ENCODE measurements around the gene BRD4.

BRD4 gene

DNA sequence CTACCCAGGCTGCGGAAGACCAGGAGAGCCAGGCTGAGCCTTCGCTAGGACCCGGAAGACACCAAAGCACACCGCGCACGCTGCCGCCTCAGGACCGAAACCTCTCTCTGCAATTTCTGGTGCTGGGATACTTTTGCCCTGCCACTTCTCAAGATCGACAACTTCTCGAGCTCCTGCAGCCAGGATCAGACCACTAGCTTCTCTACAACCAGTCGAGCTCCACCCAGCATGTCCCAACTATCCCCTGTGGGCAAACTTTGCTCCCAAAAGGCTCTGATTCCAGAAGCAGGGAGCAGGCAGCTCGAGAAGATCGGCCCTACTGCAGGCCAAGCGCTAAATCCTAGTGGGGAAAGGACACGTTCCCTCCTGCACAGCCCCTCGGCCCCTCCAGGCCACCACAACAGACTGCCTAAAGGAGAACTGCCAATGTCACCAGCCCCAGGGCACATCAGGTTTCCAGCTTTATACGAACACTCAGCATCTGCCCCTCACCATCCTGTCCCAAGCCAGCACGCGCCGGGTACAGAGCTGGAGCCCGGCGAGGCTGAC lies 46.3 kb upstream of the BRD4 start:
- Histone ChIP-seq H2BK120ac (ENCODE audit: low read depth, low read length) (no peak overlapping the region), H3K4me2 (ENCODE audit: low read length) (peak overlapping the region; percentile 98), H3K27me3 (ENCODE audit: insufficient read depth, low read length, poor library complexity) (no peaks in the 10 kb centered on the region), H3K79me1 (ENCODE audit: low read length) (peaks cover 7% of the 10 kb centered on the region), H3K4ac (ENCODE audit: low read depth, low read length) (peak overlapping the region; percentile 64), H3K18ac (ENCODE audit: low read length) (peak overlapping the region; percentile 82), H4K8ac (ENCODE audit: low read depth, low read length) (no peak overlapping the region), H3K9ac (ENCODE audit: low read length) (peak overlapping the region; percentile 90), H3K23ac (ENCODE audit: low read length) (no peak overlapping the region), H4K5ac (ENCODE audit: low read length) (no peak overlapping the region), H3K36me3 (ENCODE audit: control insufficient read depth, insufficient read depth, low read length) (no peaks in the 10 kb centered on the region), H3K4me1 (ENCODE audit: control insufficient read depth, low read depth, low read length) (peaks cover 3% of the 10 kb centered on the region), H2BK5ac (ENCODE audit: low read length) (no peak overlapping the region), H3K79me2 (ENCODE audit: control insufficient read depth, insufficient read depth, low read length) (peaks cover 50% of the 10 kb centered on the region), H3K4me3 (ENCODE audit: low read length) (peak overlapping the region; percentile 94), H2AK5ac (ENCODE audit: low read length) (peak overlapping the region; percentile 64), H3K56ac (ENCODE audit: low read length) (peak overlapping the region; percentile 100), H2BK15ac (replicated peaks; ENCODE audit: low read depth) (no peak overlapping the region), H3K27ac (ENCODE audit: low read depth, low read length) (peak overlapping the region; percentile 89)
- DNase-seq = peak; percentile 69
- no CpG with 5 or more reads among the region's 22 CpGs for WGBS (ENCODE audit: extremely low coverage, insufficient coverage, low lambda C conversion rate)

DNA sequence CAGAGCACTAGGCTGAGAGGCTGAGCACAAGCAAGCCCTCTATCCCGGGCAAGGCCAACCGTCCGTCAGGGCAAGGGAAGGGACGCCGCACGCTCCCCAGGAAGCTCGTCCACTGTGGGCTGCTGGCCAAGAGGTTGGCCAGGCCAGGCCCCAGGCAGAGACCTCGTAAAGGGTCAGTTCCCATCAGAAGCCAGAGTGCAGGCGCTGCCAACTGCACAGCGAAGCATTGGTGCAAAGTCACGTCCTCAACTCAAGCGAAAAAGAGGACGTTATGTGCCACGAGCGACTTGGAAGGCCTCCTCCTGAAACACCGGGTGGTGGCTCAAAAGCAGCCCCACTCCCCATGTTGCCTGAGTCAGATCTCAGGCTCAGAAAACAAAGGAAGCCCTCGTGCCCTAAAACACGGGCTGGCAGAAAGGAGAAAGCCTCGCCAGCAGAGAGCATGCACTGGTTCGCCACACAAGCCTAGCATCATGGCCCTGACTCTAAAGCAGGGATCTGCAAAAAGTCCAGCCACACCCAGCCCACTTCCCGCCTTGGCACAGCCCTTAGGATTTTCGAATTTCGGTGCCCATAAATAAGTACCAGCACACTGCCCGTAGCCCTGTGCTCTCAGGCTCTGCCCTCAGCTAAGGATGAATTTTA lies 42.6 kb upstream of the BRD4 start:
- Histone ChIP-seq H3K4me2 (ENCODE audit: low read length) (no peak overlapping the region), H4K5ac (ENCODE audit: low read length) (no peak overlapping the region), H3K23ac (ENCODE audit: low read length) (no peak overlapping the region), H2BK5ac (ENCODE audit: low read length) (no peak overlapping the region), H3K18ac (ENCODE audit: low read length) (no peak overlapping the region), H3K4ac (ENCODE audit: low read depth, low read length) (no peak overlapping the region), H2AK5ac (ENCODE audit: low read length) (no peak overlapping the region), H3K36me3 (ENCODE audit: control insufficient read depth, insufficient read depth, low read length) (peaks cover 12% of the 10 kb centered on the region), H2BK15ac (replicated peaks; ENCODE audit: low read depth) (no peak overlapping the region), H3K27ac (ENCODE audit: low read depth, low read length) (no peak overlapping the region), H3K79me1 (ENCODE audit: low read length) (peaks cover 15% of the 10 kb centered on the region), H3K56ac (ENCODE audit: low read length) (no peak overlapping the region), H3K4me1 (ENCODE audit: control insufficient read depth, low read depth, low read length) (peaks cover 3% of the 10 kb centered on the region), H3K9ac (ENCODE audit: low read length) (no peak overlapping the region), H4K8ac (ENCODE audit: low read depth, low read length) (no peak overlapping the region), H3K4me3 (ENCODE audit: low read length) (no peak overlapping the region), H3K27me3 (ENCODE audit: insufficient read depth, low read length, poor library complexity) (no peaks in the 10 kb centered on the region), H3K79me2 (ENCODE audit: control insufficient read depth, insufficient read depth, low read length) (peaks cover 59% of the 10 kb centered on the region), H2BK120ac (ENCODE audit: low read depth, low read length) (no peak overlapping the region)
- DNase-seq = no peak
- WGBS (ENCODE audit: extremely low coverage, insufficient coverage, low lambda C conversion rate) = no CpG with 5 or more reads among the region's 24 CpGs

DNA sequence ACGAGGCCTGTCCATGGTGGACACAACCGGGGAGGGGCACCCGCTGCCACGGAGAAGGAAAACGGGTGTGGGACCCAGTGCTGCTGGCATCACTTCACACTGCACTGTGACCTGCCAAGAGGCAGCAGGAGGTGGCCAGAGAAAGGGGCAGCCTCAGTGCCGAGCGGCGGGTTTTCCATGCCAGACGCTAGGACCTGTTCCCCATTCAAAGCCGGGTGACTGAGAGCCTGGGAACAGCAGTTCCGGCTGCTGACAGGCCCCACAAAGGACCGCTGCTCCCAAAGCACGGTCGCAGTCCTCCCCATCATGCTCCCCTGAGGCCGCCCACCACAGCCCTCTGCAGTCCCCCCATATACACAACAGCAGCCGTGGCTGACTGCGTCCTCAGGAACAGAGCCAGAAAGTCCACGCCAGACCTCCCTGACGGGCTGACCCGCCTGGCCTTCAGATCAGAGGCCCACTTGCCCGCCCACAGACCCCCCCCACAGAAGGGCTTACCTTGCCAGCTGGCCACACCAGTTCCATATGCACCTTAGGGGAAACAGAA lies 41.8 kb upstream of the BRD4 start:
- Histone ChIP-seq H3K36me3 (ENCODE audit: control insufficient read depth, insufficient read depth, low read length) (peaks cover 12% of the 10 kb centered on the region), H2BK120ac (ENCODE audit: low read depth, low read length) (no peak overlapping the region)
- no CpG with 5 or more reads among the region's 21 CpGs for WGBS (ENCODE audit: extremely low coverage, insufficient coverage, low lambda C conversion rate)

DNA sequence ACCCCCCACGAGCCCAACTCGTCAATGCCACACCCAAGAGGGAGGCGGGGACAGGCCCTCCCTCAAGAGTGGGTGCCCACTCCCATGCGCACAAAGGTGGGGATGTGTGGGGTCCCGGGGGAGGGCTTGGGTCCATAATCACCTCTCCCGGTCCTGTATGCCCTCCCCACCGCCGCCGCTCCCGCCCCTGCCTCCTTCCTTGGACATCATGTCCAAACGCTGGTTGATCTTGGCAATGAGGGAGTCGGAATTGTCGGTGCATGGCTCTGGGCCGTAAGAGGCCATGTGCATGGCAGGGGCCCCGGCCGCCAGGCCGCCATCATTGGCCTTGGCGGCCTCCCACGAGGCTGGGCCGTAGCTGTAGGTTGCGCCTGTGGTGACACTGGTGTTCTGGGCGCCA lies 41.3 kb upstream of the BRD4 start:
- no peak overlapping the region for H3K18ac ChIP-seq (ENCODE audit: low read length)
- no peak for DNase-seq
- H2BK15ac ChIP-seq (replicated peaks; ENCODE audit: low read depth) = no peak overlapping the region
- no peak overlapping the region for H3K27ac ChIP-seq (ENCODE audit: low read depth, low read length)
- peaks cover 54% of the 10 kb centered on the region for H3K79me2 ChIP-seq (ENCODE audit: control insufficient read depth, insufficient read depth, low read length)
- no peak overlapping the region for H2AK5ac ChIP-seq (ENCODE audit: low read length)
- H3K4me3 ChIP-seq (ENCODE audit: low read length) = no peak overlapping the region
- H3K4me1 ChIP-seq (ENCODE audit: control insufficient read depth, low read depth, low read length) = peaks cover 3% of the 10 kb centered on the region
- H3K4me2 ChIP-seq (ENCODE audit: low read length) = no peak overlapping the region
- H3K36me3 ChIP-seq (ENCODE audit: control insufficient read depth, insufficient read depth, low read length) = peaks cover 12% of the 10 kb centered on the region
- no CpG with 5 or more reads among the region's 22 CpGs for WGBS (ENCODE audit: extremely low coverage, insufficient coverage, low lambda C conversion rate)
- H4K8ac ChIP-seq (ENCODE audit: low read depth, low read length) = no peak overlapping the region
- H3K9ac ChIP-seq (ENCODE audit: low read length) = no peak overlapping the region
- H3K56ac ChIP-seq (ENCODE audit: low read length) = no peak overlapping the region
- no peak overlapping the region for H4K5ac ChIP-seq (ENCODE audit: low read length)
- H3K79me1 ChIP-seq (ENCODE audit: low read length) = peaks cover 15% of the 10 kb centered on the region
- no peak overlapping the region for H3K23ac ChIP-seq (ENCODE audit: low read length)
- H2BK120ac ChIP-seq (ENCODE audit: low read depth, low read length) = no peak overlapping the region
- no peak overlapping the region for H2BK5ac ChIP-seq (ENCODE audit: low read length)
- no peak overlapping the region for H3K4ac ChIP-seq (ENCODE audit: low read depth, low read length)
- no peaks in the 10 kb centered on the region for H3K27me3 ChIP-seq (ENCODE audit: insufficient read depth, low read length, poor library complexity)

More for the DNA sequence above, 41.8 kb upstream of the BRD4 start:
- no peak overlapping the region for H2BK15ac ChIP-seq (replicated peaks; ENCODE audit: low read depth)
- H2BK5ac ChIP-seq (ENCODE audit: low read length) = no peak overlapping the region
- no peak overlapping the region for H3K4me3 ChIP-seq (ENCODE audit: low read length)
- no peak for DNase-seq
- H3K4ac ChIP-seq (ENCODE audit: low read depth, low read length) = no peak overlapping the region
- H4K5ac ChIP-seq (ENCODE audit: low read length) = no peak overlapping the region
- H3K79me1 ChIP-seq (ENCODE audit: low read length) = peaks cover 15% of the 10 kb centered on the region
- H3K18ac ChIP-seq (ENCODE audit: low read length) = no peak overlapping the region
- no peak overlapping the region for H3K56ac ChIP-seq (ENCODE audit: low read length)
- peaks cover 59% of the 10 kb centered on the region for H3K79me2 ChIP-seq (ENCODE audit: control insufficient read depth, insufficient read depth, low read length)
- H3K9ac ChIP-seq (ENCODE audit: low read length) = no peak overlapping the region
- no peak overlapping the region for H3K23ac ChIP-seq (ENCODE audit: low read length)
- H4K8ac ChIP-seq (ENCODE audit: low read depth, low read length) = no peak overlapping the region
- H3K27ac ChIP-seq (ENCODE audit: low read depth, low read length) = no peak overlapping the region
- H3K4me2 ChIP-seq (ENCODE audit: low read length) = no peak overlapping the region
- no peaks in the 10 kb centered on the region for H3K27me3 ChIP-seq (ENCODE audit: insufficient read depth, low read length, poor library complexity)
- H3K4me1 ChIP-seq (ENCODE audit: control insufficient read depth, low read depth, low read length) = peaks cover 3% of the 10 kb centered on the region
- no peak overlapping the region for H2AK5ac ChIP-seq (ENCODE audit: low read length)

DNA sequence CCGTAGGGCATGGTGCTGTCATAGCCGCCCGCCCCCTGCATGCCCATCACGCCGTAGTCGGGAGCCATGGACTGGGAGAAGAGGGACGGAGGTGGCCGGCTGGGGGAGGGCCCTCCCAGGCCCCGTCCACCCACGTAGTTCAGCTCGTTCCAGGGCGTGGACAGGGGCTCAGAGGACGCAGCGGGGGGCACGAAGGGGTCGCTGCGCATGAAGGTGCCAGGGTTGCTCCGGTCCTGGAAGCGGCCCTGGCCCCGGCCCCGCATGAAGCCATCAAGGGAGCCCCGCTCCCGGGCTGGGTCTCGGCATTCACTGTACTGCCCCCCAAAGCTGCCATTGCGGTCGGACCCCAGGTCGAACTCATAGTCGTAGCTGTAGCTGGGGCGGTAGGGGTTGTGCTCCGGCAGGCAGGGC lies 40.6 kb upstream of the BRD4 start:
- H3K4ac ChIP-seq (ENCODE audit: low read depth, low read length) = no peak overlapping the region
- peaks cover 17% of the 10 kb centered on the region for H3K36me3 ChIP-seq (ENCODE audit: control insufficient read depth, insufficient read depth, low read length)

More for the DNA sequence above, 40.6 kb upstream of the BRD4 start:
- Histone ChIP-seq H3K27ac (ENCODE audit: low read depth, low read length) (no peak overlapping the region), H3K4me1 (ENCODE audit: control insufficient read depth, low read depth, low read length) (peaks cover 3% of the 10 kb centered on the region), H3K56ac (ENCODE audit: low read length) (no peak overlapping the region), H3K79me1 (ENCODE audit: low read length) (peaks cover 12% of the 10 kb centered on the region), H3K23ac (ENCODE audit: low read length) (no peak overlapping the region), H3K79me2 (ENCODE audit: control insufficient read depth, insufficient read depth, low read length) (peaks cover 47% of the 10 kb centered on the region), H4K8ac (ENCODE audit: low read depth, low read length) (no peak overlapping the region), H3K4me3 (ENCODE audit: low read length) (no peak overlapping the region), H4K5ac (ENCODE audit: low read length) (no peak overlapping the region), H2BK5ac (ENCODE audit: low read length) (no peak overlapping the region), H2AK5ac (ENCODE audit: low read length) (no peak overlapping the region), H3K9ac (ENCODE audit: low read length) (no peak overlapping the region), H3K27me3 (ENCODE audit: insufficient read depth, low read length, poor library complexity) (no peaks in the 10 kb centered on the region), H3K18ac (ENCODE audit: low read length) (no peak overlapping the region), H2BK15ac (replicated peaks; ENCODE audit: low read depth) (no peak overlapping the region), H2BK120ac (ENCODE audit: low read depth, low read length) (no peak overlapping the region), H3K4me2 (ENCODE audit: low read length) (no peak overlapping the region)
- DNase-seq = no peak
- no CpG with 5 or more reads among the region's 30 CpGs for WGBS (ENCODE audit: extremely low coverage, insufficient coverage, low lambda C conversion rate)
